Testis (tissue), 2 donors: ENCODE measurements around the gene IL16.

Experiments used
- CTCF ChIP-seq, 3 experiments: fragments of 450-650 bp in 2 of 3; fragments of 200-600 bp in 1 of 3; sonication (generic) in 1 of 3; IDR thresholded peaks; one replicate each; pipeline ENCODE4 v1.5.1; 2016 to 2019; ENCODE audit warnings: antibody characterized with exemption in 3 of 3, mild to moderate bottlenecking in 2 of 3, moderate library complexity in 1 of 3
- POLR2A ChIP-seq: fragments of 450-650 bp; IDR thresholded peaks from one replicate; pipeline ENCODE4 v1.6.1; 2017; ENCODE audit warnings: antibody characterized with exemption, mild to moderate bottlenecking, moderate library complexity

DNA sequence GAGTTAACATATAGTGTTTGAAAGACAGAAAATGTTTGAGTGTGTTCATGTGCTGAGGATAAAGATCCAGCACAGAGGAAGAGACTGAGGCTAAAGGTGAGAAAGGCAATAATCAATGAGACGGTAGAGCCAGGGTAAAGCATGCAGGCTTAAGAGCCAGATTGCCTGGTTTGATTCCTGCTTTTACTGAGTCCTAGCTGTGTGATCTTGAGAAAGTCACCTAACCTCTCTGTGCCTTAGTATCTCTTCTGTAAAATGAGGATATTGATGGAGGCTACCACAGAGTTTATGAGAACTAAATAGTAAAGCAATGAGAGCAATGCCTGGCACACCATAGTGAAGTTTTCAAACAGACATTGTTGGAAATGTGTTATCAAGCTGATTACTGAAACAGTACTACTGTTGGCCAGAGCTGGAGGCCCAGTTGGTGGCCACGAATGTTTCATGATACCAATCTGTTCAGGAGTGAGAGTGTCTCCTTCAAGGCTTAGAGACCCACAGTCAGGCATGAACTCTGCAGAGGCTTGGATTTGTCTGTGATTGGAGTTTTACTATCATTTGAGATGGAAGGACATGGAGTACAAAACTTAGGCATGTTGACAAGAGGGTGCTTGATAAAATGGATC, 26.8 kb downstream of the IL16 start:
- no peak for TF ChIP-seq CTCF (IDR thresholded peaks at IDR 0.05)
- TF ChIP-seq POLR2A = no peak
